Hepatocyte (in vitro differentiated cells): ENCODE results near the gene INSIG1.

Source experiments
- EZH2 ChIP-seq: fragments of 200-600 bp; sonication (generic); IDR thresholded peaks from 2 replicates; pipeline ENCODE4 v1.6.1; 2016; ENCODE audit warnings: antibody characterized with exemption, mild to moderate bottlenecking, borderline replicate concordance
- EZH2phosphoT487 ChIP-seq: fragments of 200-600 bp; sonication (generic); IDR thresholded peaks from one replicate; pipeline ENCODE4 v1.6.1; 2018; ENCODE audit warnings: antibody characterized with exemption, mild to moderate bottlenecking, low read depth, moderate library complexity; ENCODE audit not compliant: unreplicated experiment, severe bottlenecking
- TF ChIP-seq, protein P1 (sequence below): fragments of 200-600 bp; sonication (generic); IDR thresholded peaks from 2 replicates; pipeline ENCODE4 v1.5.1; 2016; ENCODE audit warnings: antibody characterized with exemption, mild to moderate bottlenecking; ENCODE audit not compliant: poor library complexity

DNA sequence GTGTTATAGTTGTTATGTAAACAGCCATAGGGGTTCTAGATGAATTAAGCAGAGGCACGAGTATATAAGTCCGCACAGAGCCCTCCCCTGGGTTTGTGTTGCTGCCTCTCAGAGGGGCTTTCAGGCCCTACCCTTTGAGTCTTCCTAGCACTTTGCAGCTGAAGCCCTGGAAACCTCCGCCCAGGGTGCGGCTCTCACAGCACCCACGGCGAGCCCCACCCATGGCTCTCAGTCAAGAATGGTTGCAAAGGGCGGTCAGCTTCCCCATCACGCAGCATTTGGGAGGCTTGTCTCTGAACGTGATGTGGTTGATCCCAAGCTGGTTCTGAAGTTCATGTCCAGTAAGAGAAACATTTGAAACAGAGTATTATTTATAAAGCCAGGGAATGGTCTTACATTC, 18.8 kb upstream of the INSIG1 start:
- TF ChIP-seq, protein P1, sequence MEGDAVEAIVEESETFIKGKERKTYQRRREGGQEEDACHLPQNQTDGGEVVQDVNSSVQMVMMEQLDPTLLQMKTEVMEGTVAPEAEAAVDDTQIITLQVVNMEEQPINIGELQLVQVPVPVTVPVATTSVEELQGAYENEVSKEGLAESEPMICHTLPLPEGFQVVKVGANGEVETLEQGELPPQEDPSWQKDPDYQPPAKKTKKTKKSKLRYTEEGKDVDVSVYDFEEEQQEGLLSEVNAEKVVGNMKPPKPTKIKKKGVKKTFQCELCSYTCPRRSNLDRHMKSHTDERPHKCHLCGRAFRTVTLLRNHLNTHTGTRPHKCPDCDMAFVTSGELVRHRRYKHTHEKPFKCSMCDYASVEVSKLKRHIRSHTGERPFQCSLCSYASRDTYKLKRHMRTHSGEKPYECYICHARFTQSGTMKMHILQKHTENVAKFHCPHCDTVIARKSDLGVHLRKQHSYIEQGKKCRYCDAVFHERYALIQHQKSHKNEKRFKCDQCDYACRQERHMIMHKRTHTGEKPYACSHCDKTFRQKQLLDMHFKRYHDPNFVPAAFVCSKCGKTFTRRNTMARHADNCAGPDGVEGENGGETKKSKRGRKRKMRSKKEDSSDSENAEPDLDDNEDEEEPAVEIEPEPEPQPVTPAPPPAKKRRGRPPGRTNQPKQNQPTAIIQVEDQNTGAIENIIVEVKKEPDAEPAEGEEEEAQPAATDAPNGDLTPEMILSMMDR = no peak
- no peak for TF ChIP-seq EZH2
- no peak for TF ChIP-seq EZH2phosphoT487
